ENCODE results near the gene MAPK14.

- TF ChIP-seq, protein P1, sequence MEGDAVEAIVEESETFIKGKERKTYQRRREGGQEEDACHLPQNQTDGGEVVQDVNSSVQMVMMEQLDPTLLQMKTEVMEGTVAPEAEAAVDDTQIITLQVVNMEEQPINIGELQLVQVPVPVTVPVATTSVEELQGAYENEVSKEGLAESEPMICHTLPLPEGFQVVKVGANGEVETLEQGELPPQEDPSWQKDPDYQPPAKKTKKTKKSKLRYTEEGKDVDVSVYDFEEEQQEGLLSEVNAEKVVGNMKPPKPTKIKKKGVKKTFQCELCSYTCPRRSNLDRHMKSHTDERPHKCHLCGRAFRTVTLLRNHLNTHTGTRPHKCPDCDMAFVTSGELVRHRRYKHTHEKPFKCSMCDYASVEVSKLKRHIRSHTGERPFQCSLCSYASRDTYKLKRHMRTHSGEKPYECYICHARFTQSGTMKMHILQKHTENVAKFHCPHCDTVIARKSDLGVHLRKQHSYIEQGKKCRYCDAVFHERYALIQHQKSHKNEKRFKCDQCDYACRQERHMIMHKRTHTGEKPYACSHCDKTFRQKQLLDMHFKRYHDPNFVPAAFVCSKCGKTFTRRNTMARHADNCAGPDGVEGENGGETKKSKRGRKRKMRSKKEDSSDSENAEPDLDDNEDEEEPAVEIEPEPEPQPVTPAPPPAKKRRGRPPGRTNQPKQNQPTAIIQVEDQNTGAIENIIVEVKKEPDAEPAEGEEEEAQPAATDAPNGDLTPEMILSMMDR (IDR thresholded peaks at IDR 0.05; ENCODE audit: low read length) = no peak
- TF ChIP-seq EZH2 (optimal IDR thresholded peaks at IDR 0.05; ENCODE audit: low read depth, low read length) = no peak
- TF ChIP-seq EZH2phosphoT487 (IDR thresholded peaks at IDR 0.05; ENCODE audit: low read length) = no peak
These were observed 10.7 kb downstream of the MAPK14 start for GRCh38 chr6:36038120-36038876.

All from MM.1S (cell line).